H9 (cell line): ENCODE measurements around the gene RAB39B. TPM values are rescaled to one million over a fixed set of nuclear protein-coding genes. Genes with fewer than 3 reads are reported as not detected.

Experiments used
- DNase-seq: peaks from one replicate; pipeline ENCODE4 v3.0.0-alpha.2; 2017
- H2AFZ ChIP-seq: one replicate; pipeline ENCODE4 v1.6.1; 2013; ENCODE audit warnings: mild to moderate bottlenecking, low read length, control low read depth, moderate library complexity
- H2AK5ac ChIP-seq: 2 replicates; pipeline ENCODE4 v1.6.1; 2013; ENCODE audit warnings: low read length, control low read depth, mixed read lengths; ENCODE audit not compliant: insufficient read length
- H2BK120ac ChIP-seq: one replicate; pipeline ENCODE4 v1.6.1; 2013; ENCODE audit warnings: low read depth, mild to moderate bottlenecking, low read length, control low read depth, inconsistent platforms; ENCODE audit not compliant: poor library complexity, severe bottlenecking
- H2BK12ac ChIP-seq: 2 replicates; pipeline ENCODE4 v1.6.1; 2013; ENCODE audit warnings: low read length, control low read depth, mixed read lengths, low read depth; ENCODE audit not compliant: insufficient read length
- H2BK15ac ChIP-seq: 2 replicates; pipeline ENCODE4 v1.6.1; 2013; ENCODE audit warnings: low read depth, low read length, control low read depth
- H2BK20ac ChIP-seq: one replicate; pipeline ENCODE4 v1.6.1; 2013; ENCODE audit warnings: low read depth, mild to moderate bottlenecking, low read length, control low read depth, inconsistent platforms; ENCODE audit not compliant: poor library complexity, severe bottlenecking
- H2BK5ac ChIP-seq: 2 replicates; pipeline ENCODE4 v1.6.1; 2013; ENCODE audit warnings: low read length, control low read depth, mixed read lengths; ENCODE audit not compliant: insufficient read length
- H3K14ac ChIP-seq: 2 replicates; pipeline ENCODE4 v1.6.1; 2013; ENCODE audit warnings: low read length, control low read depth; ENCODE audit not compliant: insufficient read depth
- H3K18ac ChIP-seq: 2 replicates; pipeline ENCODE4 v1.6.1; 2013; ENCODE audit warnings: low read depth, mild to moderate bottlenecking, mixed read lengths, low read length, control low read depth; ENCODE audit not compliant: insufficient read length
- H3K23ac ChIP-seq: 2 replicates; pipeline ENCODE4 v1.6.1; 2013; ENCODE audit warnings: low read length, control low read depth, mixed read lengths, low read depth; ENCODE audit not compliant: insufficient read length
- H3K23me2 ChIP-seq: 2 replicates; pipeline ENCODE4 v1.6.1; 2013; ENCODE audit warnings: low read depth, mild to moderate bottlenecking, mixed read lengths, low read length, control low read depth; ENCODE audit not compliant: insufficient read length, poor library complexity, severe bottlenecking
- H3K27ac ChIP-seq: 2 replicates; pipeline ENCODE4 v1.5.1; 2013; ENCODE audit warnings: low read length, control low read depth, mixed read lengths, low read depth; ENCODE audit not compliant: insufficient read length
- H3K27me3 ChIP-seq: 2 replicates; pipeline ENCODE4 v1.6.1; 2013; ENCODE audit warnings: low read length, control low read depth, inconsistent platforms; ENCODE audit not compliant: insufficient read depth
- H3K4ac ChIP-seq: 2 replicates; pipeline ENCODE4 v1.6.1; 2013; ENCODE audit warnings: low read depth, mild to moderate bottlenecking, control low read depth, inconsistent platforms, low read length, moderate library complexity
- H3K4me1 ChIP-seq: 2 replicates; pipeline ENCODE4 v1.6.1; 2013; ENCODE audit warnings: low read length, control low read depth, inconsistent platforms; ENCODE audit not compliant: insufficient read depth
- H3K4me2 ChIP-seq: 2 replicates; pipeline ENCODE4 v1.6.1; 2013; ENCODE audit warnings: low read length, control low read depth, mixed read lengths; ENCODE audit not compliant: insufficient read length, insufficient read depth
- H3K56ac ChIP-seq: 2 replicates; pipeline ENCODE4 v1.6.1; 2013; ENCODE audit warnings: low read depth, mild to moderate bottlenecking, mixed read lengths, low read length, control low read depth; ENCODE audit not compliant: insufficient read length
- H3K79me1 ChIP-seq: 2 replicates; pipeline ENCODE4 v1.6.1; 2013; ENCODE audit warnings: low read depth, mild to moderate bottlenecking, moderate library complexity, low read length, control low read depth, inconsistent platforms; ENCODE audit not compliant: insufficient read depth, poor library complexity, severe bottlenecking
- H3K79me2 ChIP-seq: 2 replicates; pipeline ENCODE4 v1.6.1; 2013; ENCODE audit warnings: low read length, control low read depth, inconsistent platforms; ENCODE audit not compliant: insufficient read depth
- H3K9ac ChIP-seq: 2 replicates; pipeline ENCODE4 v1.6.1; 2013; ENCODE audit warnings: low read length, control low read depth, mixed read lengths; ENCODE audit not compliant: insufficient read length; ENCODE audit errors: extremely low read depth
- H3K9me3 ChIP-seq: one replicate; pipeline ENCODE4 v1.6.1; 2013; ENCODE audit warnings: low read depth, low read length, inconsistent platforms; ENCODE audit not compliant: control insufficient read depth
- H3T11ph ChIP-seq: one replicate; pipeline ENCODE4 v1.6.1; 2013; ENCODE audit warnings: mild to moderate bottlenecking, low read length, control low read depth, inconsistent platforms
- H4K20me1 ChIP-seq: one replicate; pipeline ENCODE4 v1.6.1; 2013; ENCODE audit not compliant: control insufficient read depth, insufficient read length, insufficient read depth
- H4K5ac ChIP-seq: 2 replicates; pipeline ENCODE4 v1.6.1; 2013; ENCODE audit warnings: low read depth, mild to moderate bottlenecking, mixed read lengths, low read length, control low read depth; ENCODE audit not compliant: insufficient read length
- H4K8ac ChIP-seq: replicated peaks from 2 replicates; pipeline ENCODE4 v1.6.1; 2013; ENCODE audit warnings: low read length, control low read depth, mixed read lengths, low read depth; ENCODE audit not compliant: insufficient read length
- H4K91ac ChIP-seq: 2 replicates; pipeline ENCODE4 v1.6.1; 2013; ENCODE audit warnings: low read depth, mild to moderate bottlenecking, moderate library complexity, mixed read lengths, low read length, control low read depth; ENCODE audit not compliant: insufficient read length
- H3K27ac Mint-ChIP-seq, 3 experiments: 2 replicates in 2 of 3; 3 replicates in 1 of 3; pipeline ENCODE4 v1.8.0; 2020 to 2021; ENCODE audit warnings: mixed read lengths in 3 of 3, mild to moderate bottlenecking in 1 of 3, moderate library complexity in 1 of 3
- H3K27me3 Mint-ChIP-seq: 2 replicates; pipeline ENCODE4 v1.8.0; 2021; ENCODE audit warnings: low read depth, mild to moderate bottlenecking, moderate library complexity, mixed read lengths
- H3K36me3 Mint-ChIP-seq, 3 experiments: 2 replicates in 2 of 3; 3 replicates in 1 of 3; pipeline ENCODE4 v1.8.0; 2020 to 2021; ENCODE audit warnings: low read depth in 3 of 3, mixed read lengths in 3 of 3; ENCODE audit not compliant: insufficient read depth in 1 of 3
- H3K4me1 Mint-ChIP-seq, 2 experiments: 2 replicates each; pipeline ENCODE4 v1.8.0; 2020; ENCODE audit warnings: mixed read lengths in 2 of 2
- H3K4me3 Mint-ChIP-seq, 2 experiments: 2 replicates in 1 of 2; 3 replicates in 1 of 2; pipeline ENCODE4 v1.8.0; 2020 to 2021; ENCODE audit warnings: mild to moderate bottlenecking in 2 of 2, mixed read lengths in 2 of 2, moderate library complexity in 1 of 2
- H3K9me3 Mint-ChIP-seq, 2 experiments: 2 replicates in 1 of 2; 3 replicates in 1 of 2; pipeline ENCODE4 v1.8.0; 2020; ENCODE audit warnings: mild to moderate bottlenecking in 2 of 2, mixed read lengths in 2 of 2, moderate library complexity in 1 of 2
- WGBS: extraction: QIAGEN DNeasy Blood & Tissue Kit; methylation state at CpG from one replicate; pipeline ENCODE4 v1.1.7; 2013; ENCODE audit warnings: missing lambda C conversion rate, low lambda C conversion rate, mixed read lengths; ENCODE audit not compliant: insufficient read length; ENCODE audit errors: extremely low coverage; 5-methylcytosine and 5-hydroxymethylcytosine counted together
- total RNA-seq: library from RNA; stranded (reverse); gene quantifications from 2 replicates; pipeline ENCODE4 v1.2.1, GENCODE V29; 2021
- TF ChIP-seq, protein P1 (sequence below): fragments of 200-600 bp; sonication (generic); conservative IDR thresholded peaks from 3 replicates; pipeline ENCODE4 v1.8.0; 2021; ENCODE audit warnings: antibody characterized with exemption, mild to moderate bottlenecking

RAB39B gene
- total RNA-seq, 1 experiment from 2014 or later, result 7.2 TPM

DNA sequence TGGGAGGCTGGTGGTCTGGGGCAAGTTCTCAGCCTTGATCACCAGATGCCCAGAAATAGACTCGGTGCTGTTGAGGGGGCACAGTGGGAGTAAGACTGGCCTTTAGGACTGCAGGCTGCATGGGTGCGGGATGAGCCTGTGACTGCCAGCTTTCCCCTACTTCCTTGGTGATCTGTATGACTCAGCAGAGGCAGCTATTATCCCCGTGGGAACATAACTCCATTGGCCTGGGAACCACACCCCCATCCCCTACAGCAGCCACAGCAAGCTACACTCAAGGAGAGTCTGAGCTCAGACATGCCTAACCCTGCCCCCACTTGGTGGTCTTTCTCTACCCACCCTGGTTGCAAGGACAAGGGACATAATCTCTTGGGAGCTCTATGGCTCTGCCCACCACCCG, 49.5 kb upstream of the RAB39B start:
- H3K79me1 ChIP-seq, result no peaks in the 10 kb centered on the region
- no peak overlapping the region for H3K4me2 ChIP-seq
- Mint-ChIP-seq H3K9me3 (peaks cover 86 to 92% of the 10 kb centered on the region in 2 experiments), H3K4me1 (peaks cover 0 to 14% of the 10 kb centered on the region in 2 experiments; a peak in 2 of 4 replicates), H3K4me3 (no peak overlapping the region), H3K36me3 (peaks cover 1 to 12% (median 6%) of the 10 kb centered on the region in 3 experiments; a peak in 5 of 7 replicates), H3K27me3 (peaks cover 3% of the 10 kb centered on the region; the same call in 1 of the 2 replicates), H3K27ac (no peak overlapping the region)
- no peak overlapping the region for H2AFZ ChIP-seq
- H3K79me2 ChIP-seq, result no peaks in the 10 kb centered on the region
- no peak overlapping the region for H4K91ac ChIP-seq
- no peak overlapping the region for H3T11ph ChIP-seq
- H4K20me1 ChIP-seq, result no peaks in the 10 kb centered on the region
- H2BK5ac ChIP-seq, result no peak overlapping the region
- H3K56ac ChIP-seq, result no peak overlapping the region
- H2BK20ac ChIP-seq, result no peak overlapping the region
- no peaks in the 10 kb centered on the region for H3K27me3 ChIP-seq
- H4K8ac ChIP-seq, result no peak overlapping the region
- no peak overlapping the region for H4K5ac ChIP-seq
- H3K14ac ChIP-seq, result no peak overlapping the region
- no peak overlapping the region for H3K9ac ChIP-seq
- no peak overlapping the region for H2BK120ac ChIP-seq
- no CpG with 5 or more reads among the region's 4 CpGs for WGBS
- H2BK15ac ChIP-seq, result no peak overlapping the region
- DNase-seq, result peak; percentile 39
- no peak overlapping the region for H3K23ac ChIP-seq
- H2BK12ac ChIP-seq, result no peak overlapping the region
- no peak overlapping the region for H3K4ac ChIP-seq
- H3K27ac ChIP-seq, result no peak overlapping the region
- TF ChIP-seq, protein P1, sequence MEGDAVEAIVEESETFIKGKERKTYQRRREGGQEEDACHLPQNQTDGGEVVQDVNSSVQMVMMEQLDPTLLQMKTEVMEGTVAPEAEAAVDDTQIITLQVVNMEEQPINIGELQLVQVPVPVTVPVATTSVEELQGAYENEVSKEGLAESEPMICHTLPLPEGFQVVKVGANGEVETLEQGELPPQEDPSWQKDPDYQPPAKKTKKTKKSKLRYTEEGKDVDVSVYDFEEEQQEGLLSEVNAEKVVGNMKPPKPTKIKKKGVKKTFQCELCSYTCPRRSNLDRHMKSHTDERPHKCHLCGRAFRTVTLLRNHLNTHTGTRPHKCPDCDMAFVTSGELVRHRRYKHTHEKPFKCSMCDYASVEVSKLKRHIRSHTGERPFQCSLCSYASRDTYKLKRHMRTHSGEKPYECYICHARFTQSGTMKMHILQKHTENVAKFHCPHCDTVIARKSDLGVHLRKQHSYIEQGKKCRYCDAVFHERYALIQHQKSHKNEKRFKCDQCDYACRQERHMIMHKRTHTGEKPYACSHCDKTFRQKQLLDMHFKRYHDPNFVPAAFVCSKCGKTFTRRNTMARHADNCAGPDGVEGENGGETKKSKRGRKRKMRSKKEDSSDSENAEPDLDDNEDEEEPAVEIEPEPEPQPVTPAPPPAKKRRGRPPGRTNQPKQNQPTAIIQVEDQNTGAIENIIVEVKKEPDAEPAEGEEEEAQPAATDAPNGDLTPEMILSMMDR, result no peak
- peaks cover 7% of the 10 kb centered on the region for H3K9me3 ChIP-seq
- no peaks in the 10 kb centered on the region for H3K23me2 ChIP-seq
- no peak overlapping the region for H3K18ac ChIP-seq
- no peak overlapping the region for H2AK5ac ChIP-seq
- H3K4me1 ChIP-seq, result no peaks in the 10 kb centered on the region
